ENCODE results near the gene TPST1. TPM values are rescaled to one million over a fixed set of nuclear protein-coding genes. Genes with fewer than 3 reads are reported as not detected.
A peak's percentile ranks its signal among the peaks of the same experiment; 100 is the strongest.
"Not testable (repeated sequence)": the region's sequence is repeated elsewhere in the genome, so short reads cannot be mapped to it uniquely, and the experiment has no call there.

TPST1 gene
- total RNA-seq (under 1 TPM; 0.65 TPM), total RNA-seq (0.08 to 0.35 reads per million in 2 donors)

- ATAC-seq, result peak; percentile 89
- Mint-ChIP-seq H3K4me1 (peaks cover 26% of the 10 kb centered on the region), H3K27ac (peak within 1 kb of the TSS; percentile 92), H3K27me3 (peaks cover 52% of the 10 kb centered on the region), H3K36me3 (ENCODE audit: low read depth) (peaks cover 7% of the 10 kb centered on the region), H3K4me3 (peak within 1 kb of the TSS; percentile 90)
- H3K9me3 ChIP-seq (ENCODE audit: control insufficient read depth, low read length, poor library complexity, severe bottlenecking), result no peaks in the 10 kb centered on the region
- peak; percentile 47 to 56 (median 53) for DNase-seq
Observed at GRCh38 chr7:66204822-66205740, at the start of gene TPST1. TSS of gene TPST1 (plus strand) at chr7:66205334. CDS start at chr7:66240426, 35,092 bp downstream.

- not testable (repeated sequence) for H3K27me3 Mint-ChIP-seq; H3K4me1 Mint-ChIP-seq; ATAC-seq; H3K4me3 Mint-ChIP-seq; H3K9me3 ChIP-seq (ENCODE audit: control insufficient read depth, low read length, poor library complexity, severe bottlenecking); DNase-seq; H3K27ac Mint-ChIP-seq
- H3K36me3 Mint-ChIP-seq (ENCODE audit: low read depth), result peaks cover 11% of the 10 kb centered on the region
Observed at GRCh38 chr7:66156035-66156434, 49.1 kb upstream of the TPST1 start.

GRCh38 chr7:66157060-66157459, 48.1 kb upstream of the TPST1 start:
- no peak for DNase-seq
- no peak for ATAC-seq
- H3K4me3 Mint-ChIP-seq, result no peak overlapping the region
- H3K9me3 ChIP-seq (ENCODE audit: control insufficient read depth, low read length, poor library complexity, severe bottlenecking), result no peaks in the 10 kb centered on the region
- H3K36me3 Mint-ChIP-seq (ENCODE audit: low read depth), result peaks cover 8% of the 10 kb centered on the region
- no peaks in the 10 kb centered on the region for H3K27me3 Mint-ChIP-seq
- H3K4me1 Mint-ChIP-seq, result peaks cover under 1% of the 10 kb centered on the region
- no peak overlapping the region for H3K27ac Mint-ChIP-seq

GRCh38 chr7:66162622-66163021, 42.5 kb upstream of the TPST1 start:
- no peaks in the 10 kb centered on the region for H3K4me1 Mint-ChIP-seq
- DNase-seq, result no peak
- H3K27me3 Mint-ChIP-seq, result no peaks in the 10 kb centered on the region
- H3K4me3 Mint-ChIP-seq, result no peak overlapping the region
- no peaks in the 10 kb centered on the region for H3K36me3 Mint-ChIP-seq (ENCODE audit: low read depth)
- no peak overlapping the region for H3K27ac Mint-ChIP-seq
- ATAC-seq, result no peak
- H3K9me3 ChIP-seq (ENCODE audit: control insufficient read depth, low read length, poor library complexity, severe bottlenecking), result no peaks in the 10 kb centered on the region

GRCh38 chr7:66163186-66163610, 41.9 kb upstream of the TPST1 start:
- Mint-ChIP-seq H3K27me3 (no peaks in the 10 kb centered on the region), H3K4me3 (no peak overlapping the region), H3K4me1 (no peaks in the 10 kb centered on the region), H3K27ac (no peak overlapping the region), H3K36me3 (ENCODE audit: low read depth) (no peaks in the 10 kb centered on the region)
- no peaks in the 10 kb centered on the region for H3K9me3 ChIP-seq (ENCODE audit: control insufficient read depth, low read length, poor library complexity, severe bottlenecking)
- DNase-seq, result no peak
- no peak for ATAC-seq

- no peaks in the 10 kb centered on the region for H3K36me3 Mint-ChIP-seq (ENCODE audit: low read depth)
- no peaks in the 10 kb centered on the region for H3K4me1 Mint-ChIP-seq
- no peak overlapping the region for H3K4me3 Mint-ChIP-seq
- H3K27ac Mint-ChIP-seq, result no peak overlapping the region
- no peak for ATAC-seq
- no peaks in the 10 kb centered on the region for H3K27me3 Mint-ChIP-seq
- H3K9me3 ChIP-seq (ENCODE audit: control insufficient read depth, low read length, poor library complexity, severe bottlenecking), result no peaks in the 10 kb centered on the region
- DNase-seq, result no peak
Observed at GRCh38 chr7:66164356-66164755, 40.8 kb upstream of the TPST1 start.

GRCh38 chr7:66167773-66168387, 37.3 kb upstream of the TPST1 start:
- DNase-seq (no peak), ATAC-seq (no peak)
- Mint-ChIP-seq H3K4me3 (no peak overlapping the region), H3K27me3 (no peaks in the 10 kb centered on the region), H3K4me1 (no peaks in the 10 kb centered on the region), H3K36me3 (ENCODE audit: low read depth) (no peaks in the 10 kb centered on the region), H3K27ac (no peak overlapping the region)
- H3K9me3 ChIP-seq (ENCODE audit: control insufficient read depth, low read length, poor library complexity, severe bottlenecking), result no peaks in the 10 kb centered on the region

- Mint-ChIP-seq H3K36me3 (ENCODE audit: low read depth) (no peaks in the 10 kb centered on the region), H3K4me1 (no peaks in the 10 kb centered on the region), H3K27ac (no peak overlapping the region), H3K4me3 (no peak overlapping the region), H3K27me3 (no peaks in the 10 kb centered on the region)
- ATAC-seq (no peak), DNase-seq (no peak)
- no peaks in the 10 kb centered on the region for H3K9me3 ChIP-seq (ENCODE audit: control insufficient read depth, low read length, poor library complexity, severe bottlenecking)
Observed at GRCh38 chr7:66169616-66170015, 35.5 kb upstream of the TPST1 start.

GRCh38 chr7:66170309-66171231, 34.6 kb upstream of the TPST1 start:
- H3K9me3 ChIP-seq (ENCODE audit: control insufficient read depth, low read length, poor library complexity, severe bottlenecking), result no peaks in the 10 kb centered on the region
- no peaks in the 10 kb centered on the region for H3K36me3 Mint-ChIP-seq (ENCODE audit: low read depth)
- no peak overlapping the region for H3K27ac Mint-ChIP-seq
- no peak overlapping the region for H3K4me3 Mint-ChIP-seq
- DNase-seq (no peak), ATAC-seq (no peak)
- no peaks in the 10 kb centered on the region for H3K4me1 Mint-ChIP-seq
- no peaks in the 10 kb centered on the region for H3K27me3 Mint-ChIP-seq

GRCh38 chr7:66172536-66173401, 32.4 kb upstream of the TPST1 start:
- not testable (repeated sequence) for H3K4me3 Mint-ChIP-seq; DNase-seq; H3K9me3 ChIP-seq (ENCODE audit: control insufficient read depth, low read length, poor library complexity, severe bottlenecking); ATAC-seq; H3K4me1 Mint-ChIP-seq; H3K36me3 Mint-ChIP-seq (ENCODE audit: low read depth); H3K27me3 Mint-ChIP-seq
- H3K27ac Mint-ChIP-seq, result peak overlapping the region; percentile 8

- H3K36me3 Mint-ChIP-seq (ENCODE audit: low read depth), result no peaks in the 10 kb centered on the region
- no peak overlapping the region for H3K4me3 Mint-ChIP-seq
- no peaks in the 10 kb centered on the region for H3K9me3 ChIP-seq (ENCODE audit: control insufficient read depth, low read length, poor library complexity, severe bottlenecking)
- no peak for DNase-seq
- H3K27ac Mint-ChIP-seq, result no peak overlapping the region
- no peak for ATAC-seq
- no peaks in the 10 kb centered on the region for H3K4me1 Mint-ChIP-seq
- H3K27me3 Mint-ChIP-seq, result no peaks in the 10 kb centered on the region
Observed at GRCh38 chr7:66173856-66174255, 31.3 kb upstream of the TPST1 start.

GRCh38 chr7:66175006-66175405, 30.1 kb upstream of the TPST1 start:
- H3K27me3 Mint-ChIP-seq; H3K36me3 Mint-ChIP-seq (ENCODE audit: low read depth); H3K27ac Mint-ChIP-seq; DNase-seq; H3K4me3 Mint-ChIP-seq; H3K4me1 Mint-ChIP-seq; H3K9me3 ChIP-seq (ENCODE audit: control insufficient read depth, low read length, poor library complexity, severe bottlenecking); ATAC-seq: not testable (repeated sequence)
